Amniotic epithelial cell (primary cell): ENCODE data around the gene DMRTB1.
A peak's percentile ranks its signal among the peaks of the same experiment; 100 is the strongest.

Source experiments
- DNase-seq: peaks from one replicate; pipeline ENCODE4 v3.0.0-alpha.2; 2010; ENCODE audit warnings: low read depth

DMRTB1 gene

DNA sequence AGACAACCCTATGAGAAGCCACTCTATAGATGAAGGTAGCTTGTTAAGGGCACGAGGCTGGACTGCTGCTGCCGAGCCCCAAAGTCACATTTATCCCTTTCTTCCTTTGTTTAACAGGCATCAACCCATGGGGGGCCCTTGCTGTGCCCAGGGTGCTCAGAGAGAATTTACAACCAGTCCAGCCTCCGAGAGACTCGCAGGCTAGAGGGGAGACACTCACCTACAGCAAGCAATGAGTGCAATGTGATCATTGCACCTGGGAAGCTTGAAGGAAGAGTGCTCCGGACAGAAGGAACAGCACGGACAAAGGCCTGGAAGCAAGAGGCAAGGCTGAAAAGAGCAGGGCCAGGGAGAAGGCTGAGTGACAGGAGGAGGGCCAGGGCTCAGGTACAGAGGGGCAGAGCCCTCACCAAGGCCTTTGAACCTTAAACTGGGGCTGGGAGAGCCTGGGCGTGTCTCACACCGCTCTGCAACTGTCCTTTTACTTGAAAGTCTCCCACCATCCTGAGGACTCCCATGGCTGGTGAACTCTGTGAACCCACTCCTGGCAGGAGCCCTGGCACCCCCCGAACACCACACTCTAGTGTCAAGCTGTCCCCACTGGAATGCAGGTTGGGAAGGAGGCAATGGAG is 27.3 kb downstream of the DMRTB1 start:
- DNase-seq: no peak

DNA sequence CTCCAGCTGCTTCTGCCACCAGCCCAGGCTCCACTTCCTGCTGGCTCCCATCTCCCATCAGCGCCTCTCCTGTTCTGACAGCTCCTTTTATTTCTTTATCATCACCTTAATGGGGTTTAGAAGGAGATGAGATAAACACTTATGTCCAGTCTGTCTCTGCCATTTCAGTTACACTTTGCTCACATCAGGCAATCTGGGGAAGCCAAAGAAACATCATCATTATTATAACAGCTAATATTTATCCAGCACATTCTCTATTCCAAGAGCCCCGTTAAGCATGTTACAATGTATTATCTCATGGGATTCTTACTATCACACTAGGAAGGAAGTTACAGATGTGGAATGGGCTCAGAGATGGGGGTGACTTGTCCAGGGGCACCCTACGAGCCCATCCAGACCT is 31.2 kb downstream of the DMRTB1 start:
- DNase-seq: no peak

DNA sequence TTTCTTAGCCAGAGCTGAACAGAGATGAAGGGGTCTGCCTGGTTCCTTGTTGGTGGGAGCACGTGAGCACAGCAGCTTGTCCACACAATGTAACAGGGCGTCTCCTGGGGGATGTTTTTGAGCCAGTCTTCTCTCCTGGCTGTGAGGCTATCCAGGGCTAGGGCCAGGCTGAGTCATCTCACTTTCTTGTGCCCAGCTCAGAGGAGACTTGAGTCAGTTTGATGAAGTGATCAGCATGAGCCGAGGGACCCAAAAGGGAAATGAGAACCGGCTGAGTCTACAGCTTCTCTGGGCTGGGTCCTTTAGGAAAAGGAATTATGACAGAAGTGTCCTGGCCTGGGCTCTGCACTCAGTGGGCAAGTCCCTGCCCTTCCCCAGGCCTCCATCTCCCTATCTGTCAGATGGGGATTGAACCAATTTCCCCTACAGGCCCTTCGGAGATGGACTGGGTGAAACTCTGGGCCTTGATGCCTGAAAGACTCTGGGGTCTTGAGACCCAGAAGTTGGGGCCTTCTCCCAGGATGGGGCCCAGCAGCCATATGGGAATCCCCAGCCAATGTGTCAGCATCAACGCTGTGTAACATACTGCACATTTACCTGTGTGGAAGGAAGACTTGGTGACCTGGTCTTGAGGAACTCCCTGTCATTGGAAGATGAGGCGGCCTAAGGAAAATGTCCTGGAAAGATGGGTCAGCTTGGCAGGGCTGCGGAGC is 36.6 kb downstream of the DMRTB1 start:
- DNase-seq: peak; percentile 22

DNA sequence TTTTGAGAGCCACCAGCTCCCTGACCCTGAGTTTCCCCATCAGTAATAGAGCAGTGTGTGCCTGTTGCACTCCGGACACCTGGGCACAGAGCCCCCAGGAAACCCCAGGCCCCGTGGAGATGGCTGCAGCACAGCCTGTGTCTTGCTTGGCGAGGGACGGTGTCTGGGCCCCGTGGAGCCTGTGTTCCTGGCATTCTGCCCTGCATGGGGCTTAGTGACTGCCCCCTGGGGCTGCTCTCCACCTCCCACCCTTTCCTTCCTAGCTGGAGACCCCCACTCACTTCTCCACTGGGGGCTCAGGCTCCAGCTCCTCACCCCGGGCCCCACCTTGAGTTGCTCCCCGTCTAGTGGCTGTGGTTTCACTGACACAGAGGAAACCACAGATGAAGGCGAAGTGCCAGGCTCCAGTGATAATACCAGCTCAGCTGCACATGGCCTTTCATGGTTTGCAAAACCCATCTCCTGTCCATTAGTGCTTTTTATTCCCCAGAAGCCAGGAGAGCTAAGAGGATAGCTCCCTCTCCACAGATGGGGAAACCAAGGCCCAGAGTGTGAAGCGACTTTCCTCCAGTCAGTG is 39.4 kb downstream of the DMRTB1 start:
- peak; percentile 67 for DNase-seq

DNA sequence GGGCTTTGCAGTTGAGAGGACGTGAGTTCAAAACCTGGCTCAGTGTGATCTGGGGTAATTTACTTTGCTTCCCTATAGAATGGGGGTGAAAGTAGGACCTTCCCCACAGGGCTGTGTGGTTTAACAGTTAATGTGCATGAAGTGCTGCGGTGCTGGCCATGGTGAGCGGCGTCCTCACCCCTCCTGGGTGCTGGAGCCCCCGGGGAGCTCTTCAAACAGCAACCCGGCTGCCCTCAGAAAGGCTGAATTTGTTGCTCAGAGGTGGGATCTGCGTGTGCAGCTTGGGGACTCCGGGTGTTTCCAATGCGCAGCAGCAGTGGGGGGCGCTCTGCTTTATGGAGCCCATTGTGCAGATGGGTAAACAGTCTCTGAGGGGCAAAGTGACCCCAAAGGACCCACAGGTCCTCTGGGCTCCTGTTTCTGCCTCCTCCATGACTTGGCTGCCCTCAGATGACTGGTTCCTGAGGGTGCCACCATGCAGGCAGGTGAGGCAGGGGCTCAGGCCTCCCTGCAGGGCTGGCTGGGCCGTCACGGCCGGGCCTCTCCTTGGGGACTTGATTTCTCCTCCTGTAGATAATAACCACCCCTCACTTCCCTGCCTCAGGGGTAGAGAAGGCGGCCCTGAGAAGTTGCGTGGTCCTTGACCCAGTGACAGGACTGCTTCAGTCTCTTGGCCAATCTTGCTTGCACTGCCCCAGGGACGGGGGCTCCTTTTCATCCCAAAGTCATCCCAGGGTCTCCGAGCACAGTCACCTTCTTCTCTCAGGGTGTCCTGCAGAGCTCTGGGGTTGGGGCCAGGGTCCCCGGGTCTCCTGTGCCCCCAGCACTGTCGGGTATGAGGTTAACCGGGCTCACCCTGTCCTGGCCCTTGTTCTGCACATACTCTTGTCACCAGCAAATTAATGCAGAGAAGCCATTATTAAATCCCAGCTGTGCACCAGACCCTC is 40.3 kb downstream of the DMRTB1 start:
- no peak for DNase-seq

DNA sequence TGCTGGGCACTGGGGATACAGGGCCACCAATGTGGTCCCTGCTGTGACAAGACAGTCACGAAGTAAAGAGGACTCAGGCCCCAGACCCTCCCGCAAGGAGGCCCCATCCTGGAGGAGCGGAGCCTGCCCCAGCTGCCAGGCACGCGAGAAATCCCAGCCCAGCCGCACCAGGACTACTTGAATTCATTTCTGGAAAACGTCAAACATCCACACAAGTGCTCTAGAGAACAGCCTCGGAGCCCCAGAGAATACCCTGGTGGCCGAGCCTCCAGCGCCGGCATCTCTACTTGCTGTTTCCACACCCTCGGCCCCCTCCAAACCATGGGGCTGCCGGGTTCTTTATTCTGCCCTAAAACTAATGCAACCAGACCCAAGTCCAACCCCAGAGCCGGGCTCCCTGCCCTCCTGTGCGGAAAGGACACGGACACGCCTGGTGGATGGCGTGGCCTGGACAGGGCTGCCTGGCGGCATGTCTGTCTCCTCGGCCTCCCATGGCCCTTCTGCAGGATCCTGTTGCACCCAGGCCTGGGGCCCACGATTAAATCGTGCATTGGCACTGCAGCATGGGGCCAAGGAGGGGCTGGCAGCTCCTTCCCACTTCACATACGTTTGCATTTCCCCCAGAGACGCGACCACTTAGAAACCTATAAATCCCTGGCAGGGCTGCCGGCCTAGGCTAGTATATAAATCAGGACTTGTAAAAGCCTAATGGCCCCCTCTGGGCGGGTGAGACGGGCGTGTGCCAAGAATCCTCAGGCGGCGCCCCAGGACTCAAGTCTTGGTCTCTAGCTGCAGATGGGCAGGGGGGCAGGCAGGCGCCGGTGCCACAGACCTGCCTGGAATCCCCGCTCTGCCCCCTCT is 41.2 kb downstream of the DMRTB1 start:
- DNase-seq: peak; percentile 32

DNA sequence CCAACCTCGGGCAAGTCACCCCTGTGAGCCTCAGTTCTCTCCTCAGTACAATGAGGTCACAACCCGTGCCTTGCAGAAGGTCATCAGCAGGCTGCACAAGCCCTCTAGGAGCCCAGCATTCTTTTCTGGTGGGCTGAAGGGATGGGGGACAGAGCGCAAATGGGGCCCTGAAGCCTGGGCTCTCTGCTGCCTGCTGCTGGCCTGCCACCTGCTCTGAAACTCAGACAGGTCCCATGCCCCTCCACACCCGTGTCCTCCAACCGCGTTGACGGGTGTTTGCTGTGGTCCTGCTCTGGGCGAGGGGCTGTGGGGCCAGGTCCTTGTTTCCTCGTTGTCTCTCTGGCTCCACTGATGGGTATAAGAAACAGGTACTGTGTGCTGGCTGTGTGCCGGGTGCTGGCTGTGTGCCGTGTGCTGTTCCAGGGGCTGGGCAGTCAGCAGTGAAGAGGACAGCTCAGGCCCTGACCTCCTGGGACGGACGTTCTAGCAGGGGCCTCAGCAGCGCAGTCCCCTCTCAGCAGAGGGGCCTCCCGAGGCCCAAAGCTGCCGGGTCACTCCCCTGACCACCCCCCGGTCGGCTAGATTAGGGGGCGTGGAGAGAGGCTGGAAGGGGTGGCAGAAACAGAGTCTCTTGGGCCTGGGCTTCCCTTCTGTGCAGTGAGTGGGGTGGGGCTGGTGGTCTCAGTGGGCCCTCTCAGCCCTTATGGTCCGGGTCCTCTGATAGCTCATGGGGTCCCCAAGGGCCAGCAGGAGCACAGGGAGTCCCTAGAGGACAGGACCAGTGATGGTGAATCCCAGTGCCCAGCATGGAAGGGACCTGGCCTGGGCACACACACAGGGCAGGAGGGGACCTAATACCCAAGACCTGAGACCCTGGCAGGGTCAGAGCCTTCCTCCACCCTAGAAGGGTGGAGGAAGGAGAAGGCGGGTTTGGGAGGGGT is 42.1 kb downstream of the DMRTB1 start:
- DNase-seq: no peak

DNA sequence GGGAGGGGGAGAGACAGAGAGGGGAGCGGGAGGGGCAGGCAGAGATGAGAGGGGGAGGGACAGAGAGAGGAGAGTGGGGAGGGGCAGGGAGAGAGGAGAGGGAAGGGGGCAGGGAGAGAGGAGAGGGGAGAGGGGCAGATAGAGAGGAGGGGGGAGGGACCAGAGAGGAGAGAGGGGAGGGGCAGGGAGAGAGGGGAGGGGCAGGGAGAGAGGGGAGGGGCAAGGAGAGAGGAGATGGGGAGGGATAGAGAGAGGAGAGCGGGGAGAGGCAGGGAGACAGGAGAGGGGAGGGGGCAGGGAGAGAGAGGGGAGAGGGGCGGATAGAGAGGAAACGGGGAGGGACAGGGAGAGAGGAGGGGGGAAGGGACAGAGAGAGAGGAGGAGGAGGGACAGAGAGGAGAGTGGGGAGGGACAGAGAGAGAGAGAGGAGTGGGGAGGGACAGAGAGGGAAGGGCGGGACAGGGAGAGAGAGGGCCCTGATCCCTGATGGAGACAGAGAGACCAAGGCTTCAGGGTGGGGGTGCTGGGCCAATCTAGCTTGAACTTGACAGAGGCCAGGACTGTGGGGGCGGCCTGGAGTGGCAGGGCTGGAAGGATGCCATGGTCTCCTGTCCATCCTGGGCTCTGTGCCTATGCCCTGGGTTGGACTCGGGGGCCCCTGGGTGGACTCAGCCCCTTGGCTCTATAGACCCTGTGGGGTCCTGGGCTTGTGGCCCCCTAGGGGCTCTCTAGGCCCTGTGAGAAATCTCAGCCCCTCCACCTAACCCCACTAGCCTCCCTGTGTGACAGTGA is 43.6 kb downstream of the DMRTB1 start:
- no peak for DNase-seq

DNA sequence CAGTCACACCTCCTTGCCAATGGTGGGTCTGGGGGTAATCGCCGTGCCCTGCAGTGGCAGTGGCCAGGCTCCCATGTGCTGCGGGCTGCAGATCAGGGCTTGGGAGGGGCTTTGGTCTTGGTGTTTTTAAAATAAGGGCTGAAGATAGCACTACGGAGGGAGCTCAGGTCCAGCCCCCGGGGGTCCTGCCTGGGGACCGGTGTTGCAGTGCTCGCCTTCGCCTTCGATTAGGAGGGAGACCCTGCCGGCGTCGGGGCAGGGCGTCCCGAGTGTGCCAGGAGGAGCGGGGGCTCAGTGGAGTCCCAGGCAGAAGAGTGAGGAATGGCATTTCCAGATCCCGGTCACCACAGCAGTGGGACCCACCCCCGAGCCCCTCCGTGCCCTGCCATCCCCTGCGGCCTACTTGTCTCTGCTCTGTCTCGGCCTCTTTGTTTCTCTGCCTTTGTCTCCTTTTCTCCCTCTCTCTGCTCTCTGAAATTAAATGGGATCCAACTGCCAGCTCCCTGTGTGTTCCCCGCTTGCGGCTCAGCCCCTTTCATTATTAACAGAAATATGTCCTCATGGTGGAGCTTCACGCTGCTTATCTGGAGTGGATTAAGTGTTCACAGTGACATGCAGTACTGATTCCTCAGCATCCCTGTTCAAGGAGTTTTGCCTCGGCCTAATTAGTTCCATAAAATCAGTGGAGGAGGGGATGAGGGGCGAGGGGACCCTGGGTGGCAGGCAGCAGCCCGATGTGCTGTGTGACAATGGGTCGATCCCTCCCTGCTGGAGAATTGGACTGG is 44.4 kb downstream of the DMRTB1 start:
- no peak for DNase-seq

DNA sequence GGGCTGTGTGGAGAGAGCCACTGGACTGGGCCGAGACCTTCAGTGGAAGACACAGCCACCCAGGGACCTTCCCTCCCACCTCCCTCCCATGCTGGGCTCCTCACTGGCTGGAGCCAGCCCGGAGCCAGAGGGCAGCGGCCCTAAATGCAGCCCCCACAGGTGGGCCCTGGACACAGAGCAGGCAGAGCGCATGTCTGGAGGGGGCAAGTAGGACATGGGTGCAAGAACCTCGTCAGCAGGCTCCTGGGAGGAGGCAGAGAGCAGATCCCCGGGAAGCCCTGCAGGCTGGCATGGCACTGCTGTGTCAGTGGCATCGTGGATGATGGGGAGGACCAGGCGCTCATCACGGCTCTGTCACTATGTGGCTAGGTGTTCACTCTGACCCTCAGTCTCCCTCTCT is 45.7 kb downstream of the DMRTB1 start:
- DNase-seq: no peak

DNA sequence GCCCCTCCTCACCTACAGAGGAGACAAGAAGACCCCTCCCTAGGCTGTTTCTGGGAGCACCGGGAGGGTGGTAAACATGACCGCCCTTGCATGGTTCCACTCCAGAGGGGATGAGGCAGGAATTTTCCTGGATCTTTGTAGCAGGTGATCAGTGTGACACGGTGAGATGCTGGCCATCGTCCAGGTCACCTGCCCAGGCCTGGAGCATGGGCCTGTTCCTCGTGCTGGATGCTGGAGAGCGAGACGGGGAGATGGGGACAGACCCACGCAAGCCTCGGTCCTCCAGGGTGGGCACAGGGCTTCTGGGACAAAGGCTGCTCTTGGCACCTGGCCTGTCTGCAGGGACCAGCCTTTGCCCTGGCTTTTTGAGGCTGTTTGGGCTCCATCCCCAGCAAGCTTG is 46.2 kb downstream of the DMRTB1 start:
- no peak for DNase-seq

DNA sequence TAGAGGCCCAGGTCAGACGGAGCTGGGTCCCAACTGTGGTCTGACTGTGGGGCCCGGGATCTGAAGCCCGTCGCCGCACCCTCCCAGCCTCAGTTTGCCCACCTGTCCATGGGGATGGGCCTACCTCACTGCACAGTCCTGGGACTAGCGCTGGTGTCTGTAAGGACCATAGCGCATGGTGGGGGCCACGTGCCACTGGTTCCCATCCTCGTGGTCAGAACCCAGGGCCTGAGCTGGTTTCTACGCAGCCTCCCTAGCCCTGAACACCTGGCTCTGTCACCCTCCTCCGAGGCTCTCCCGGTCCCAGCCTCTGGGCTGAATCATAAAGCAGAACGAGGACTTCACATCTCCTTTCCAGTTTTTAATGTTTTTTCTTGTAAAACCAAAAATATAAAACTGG is 46.7 kb downstream of the DMRTB1 start:
- DNase-seq: no peak

DNA sequence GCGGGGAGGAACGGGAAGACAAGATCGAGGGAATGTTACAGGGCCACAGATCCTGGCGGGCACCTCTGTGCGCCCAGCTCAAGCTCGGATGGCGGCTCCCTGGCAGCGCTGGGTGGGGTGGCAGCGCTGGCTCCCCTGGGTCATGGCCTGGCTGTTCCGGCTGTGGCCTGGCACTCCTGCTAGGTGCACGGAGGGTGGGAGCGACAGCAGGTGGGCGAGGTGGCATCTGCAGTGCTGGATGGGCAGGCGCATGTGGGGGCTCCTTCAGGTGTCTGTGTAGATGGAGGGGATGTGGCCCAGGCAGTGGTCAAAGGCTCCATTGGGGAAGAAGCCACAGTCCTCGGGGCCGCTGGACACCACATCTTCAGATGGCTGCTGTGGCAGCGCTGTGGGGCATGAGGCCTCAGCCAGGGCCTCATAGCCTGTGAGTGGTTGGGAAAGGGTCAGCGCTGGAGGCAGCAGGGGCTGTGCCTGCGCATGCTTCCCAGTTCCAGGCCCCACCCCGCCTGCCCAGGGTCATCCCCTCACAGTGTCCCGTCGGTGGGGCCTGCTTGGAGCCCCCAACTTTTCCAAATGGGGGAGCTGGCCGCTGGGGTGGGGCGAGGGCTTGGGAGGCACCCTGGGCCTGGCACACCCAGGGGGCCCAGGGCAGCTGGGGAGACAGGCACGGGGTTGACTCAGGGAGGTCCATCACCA is 47.3 kb downstream of the DMRTB1 start:
- no peak for DNase-seq

DNA sequence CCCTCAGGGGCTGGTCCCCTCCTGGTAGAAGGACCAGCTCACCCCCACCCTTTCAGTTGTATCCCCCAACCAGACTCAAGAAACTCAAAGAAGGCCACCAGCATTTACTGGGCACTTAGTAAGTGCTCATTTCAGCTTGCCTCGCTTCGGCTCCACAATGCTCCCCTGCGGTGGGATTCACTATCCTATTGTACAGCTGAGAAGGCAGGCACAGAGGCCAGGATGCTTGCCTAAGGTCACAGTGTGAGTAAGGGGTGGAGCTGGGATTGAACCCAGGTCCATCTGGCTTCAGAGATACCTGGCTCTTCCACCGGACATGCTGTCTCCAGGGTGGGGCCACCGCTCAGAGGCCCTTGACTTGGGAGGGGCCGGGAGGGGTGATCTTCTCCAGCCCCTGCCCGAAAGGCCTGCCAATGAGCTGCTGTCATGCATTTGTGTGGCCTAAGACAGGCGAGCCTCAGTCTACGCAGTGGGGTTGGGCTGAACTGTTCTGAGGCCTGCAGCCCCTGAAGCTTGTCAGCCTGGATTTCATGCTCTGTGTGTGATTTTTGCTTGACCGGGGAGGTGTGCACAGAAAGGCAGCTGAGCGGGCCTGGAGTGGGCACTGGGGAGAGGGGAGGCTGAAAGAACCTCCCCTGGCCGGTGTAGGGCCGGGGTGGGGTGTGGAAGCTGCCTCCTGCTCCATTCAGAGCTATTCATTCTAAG is 48.1 kb downstream of the DMRTB1 start:
- DNase-seq: no peak

DNA sequence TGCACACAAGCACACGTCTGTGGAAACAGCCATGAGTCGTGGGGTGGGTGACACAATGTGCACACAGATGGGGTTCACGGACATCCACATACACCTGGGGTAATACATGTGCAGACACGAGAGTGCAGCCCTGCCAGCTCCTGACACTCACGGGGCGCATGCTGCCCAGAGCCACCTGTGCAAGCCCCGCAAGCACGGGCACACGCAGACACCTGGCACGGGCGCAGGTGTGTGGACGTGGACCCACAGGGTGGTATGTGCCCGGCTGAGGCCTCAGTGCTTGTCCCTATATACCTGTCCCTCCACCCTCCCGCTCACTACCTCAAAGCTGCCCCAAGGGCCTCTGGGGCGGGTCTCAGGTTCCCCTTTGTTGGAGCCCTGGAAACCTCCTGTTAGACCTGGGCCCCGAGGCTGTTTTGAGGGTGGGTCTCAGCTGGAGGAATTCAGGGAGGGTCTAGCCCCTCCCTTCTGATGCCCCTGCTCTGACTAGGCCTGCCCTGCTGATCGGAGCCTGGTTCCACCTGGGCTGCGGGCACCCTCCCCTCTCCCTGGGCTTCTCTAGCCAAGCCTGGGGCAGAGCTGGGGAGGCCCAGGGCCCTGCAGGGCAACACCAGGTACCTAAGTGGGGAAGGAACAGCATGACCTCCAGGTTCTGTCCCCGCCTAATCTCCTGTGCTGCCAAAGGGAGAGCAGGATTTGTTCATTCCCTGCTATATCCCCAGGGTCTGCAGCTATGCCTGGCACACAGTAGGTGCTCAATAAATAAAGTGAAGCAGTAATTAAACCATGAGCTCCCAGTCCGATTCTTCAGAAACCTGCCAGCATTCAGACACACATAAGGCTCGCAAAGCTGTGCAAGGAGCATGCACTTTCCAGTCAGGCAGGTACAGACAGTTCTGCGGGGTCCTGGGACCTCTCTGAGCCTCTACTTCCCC is 49.1 kb downstream of the DMRTB1 start:
- no peak for DNase-seq

DNA sequence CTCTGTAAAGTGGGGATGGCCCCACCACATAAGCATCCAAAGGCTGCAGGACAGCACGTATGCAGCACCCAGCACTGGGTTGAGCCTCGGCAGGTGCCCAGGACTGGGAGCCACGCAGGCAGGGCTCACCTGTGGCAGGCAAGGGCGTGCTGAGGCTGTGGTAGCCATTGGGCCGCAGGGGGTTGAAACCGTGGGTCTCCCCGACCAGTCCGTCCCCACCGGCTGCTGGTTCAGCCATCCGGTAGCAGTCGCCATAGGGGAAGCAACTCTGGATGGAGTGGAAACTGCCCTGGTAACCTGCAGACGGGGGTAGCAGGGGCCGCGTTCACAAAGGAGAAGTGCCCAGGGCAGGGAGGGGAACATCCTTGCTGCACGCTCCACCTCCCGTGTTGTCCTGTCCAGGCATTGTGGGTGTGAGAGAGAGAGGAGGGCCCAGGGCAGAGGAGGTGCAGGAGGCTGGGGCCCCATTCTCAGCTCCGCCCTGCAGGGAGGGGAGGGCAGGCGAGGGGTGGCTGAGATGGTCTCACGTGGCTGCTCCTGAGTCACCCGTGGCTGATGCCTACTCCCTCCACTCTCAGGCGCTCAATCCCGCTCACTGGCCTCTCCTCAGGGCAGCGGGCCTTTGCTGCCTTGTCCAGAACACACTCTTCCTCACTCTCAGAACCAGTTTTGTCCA is 49.9 kb downstream of the DMRTB1 start:
- peak; percentile 84 for DNase-seq
